GM21529 (cell line): ENCODE data around the gene AP5B1.
"Not testable (repeated sequence)": the region's sequence is repeated elsewhere in the genome, so short reads cannot be mapped to it uniquely, and the experiment has no call there.

Experiments
- ATAC-seq: cut with Tn5 transposase; IDR thresholded peaks from one replicate; pipeline ENCODE4 v1.9.1; 2021; ENCODE audit not compliant: unreplicated experiment

Gene AP5B1

DNA sequence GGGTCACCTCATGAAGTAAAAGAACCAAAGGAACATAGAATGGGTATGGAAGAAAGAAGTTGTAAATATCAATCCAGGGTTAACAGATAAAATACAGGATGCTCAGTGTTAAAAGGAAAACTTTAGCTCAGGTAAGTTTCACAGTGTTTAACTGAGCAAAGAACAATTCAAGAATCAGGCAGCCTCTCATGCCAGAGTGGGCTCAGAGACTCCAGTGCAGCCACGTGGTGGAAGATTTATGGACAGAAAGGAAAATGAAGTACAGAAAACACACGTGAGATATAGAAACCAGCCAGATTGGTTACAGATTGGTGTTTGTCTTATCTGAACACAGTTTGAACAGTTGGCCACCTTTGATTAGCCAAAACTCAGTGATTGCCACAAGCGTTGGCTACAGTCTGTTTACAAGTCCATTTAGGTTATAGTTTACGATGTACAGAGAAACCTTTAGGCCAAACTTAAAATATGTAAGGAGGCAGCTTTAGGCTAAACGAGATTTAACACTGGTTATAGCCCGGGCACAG is 9.1 kb downstream of the AP5B1 start:
- ATAC-seq, result no peak

DNA sequence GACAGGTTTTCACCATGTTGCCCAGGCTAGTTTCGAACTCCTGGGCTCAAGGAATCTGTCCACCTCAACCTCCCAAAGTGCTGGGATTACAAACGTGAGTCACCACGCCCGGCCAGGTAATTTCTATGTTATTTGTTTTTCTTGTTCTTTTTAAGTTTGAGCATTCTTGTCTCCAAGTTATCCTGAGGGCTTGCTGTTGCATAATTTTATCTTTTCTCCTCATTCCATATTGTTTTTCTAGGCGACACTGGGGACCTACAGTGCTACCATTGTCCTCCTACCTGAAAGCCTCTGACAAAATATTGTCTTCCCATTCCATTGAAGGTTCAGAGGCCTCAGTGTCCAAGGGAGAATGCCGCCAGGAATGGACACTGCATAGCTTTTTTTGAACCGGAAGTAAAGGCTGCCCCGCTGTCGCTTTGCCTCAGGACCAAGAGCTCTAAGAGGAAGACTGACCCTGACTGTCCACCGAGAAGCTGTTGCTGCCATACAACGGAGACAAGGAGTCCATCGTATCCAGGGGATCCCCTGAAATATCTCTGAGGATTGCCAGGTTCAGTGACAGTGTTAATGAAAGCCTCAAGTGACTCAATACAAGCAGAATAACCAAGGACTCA is 9.7 kb downstream of the AP5B1 start:
- ATAC-seq, result no peak

DNA sequence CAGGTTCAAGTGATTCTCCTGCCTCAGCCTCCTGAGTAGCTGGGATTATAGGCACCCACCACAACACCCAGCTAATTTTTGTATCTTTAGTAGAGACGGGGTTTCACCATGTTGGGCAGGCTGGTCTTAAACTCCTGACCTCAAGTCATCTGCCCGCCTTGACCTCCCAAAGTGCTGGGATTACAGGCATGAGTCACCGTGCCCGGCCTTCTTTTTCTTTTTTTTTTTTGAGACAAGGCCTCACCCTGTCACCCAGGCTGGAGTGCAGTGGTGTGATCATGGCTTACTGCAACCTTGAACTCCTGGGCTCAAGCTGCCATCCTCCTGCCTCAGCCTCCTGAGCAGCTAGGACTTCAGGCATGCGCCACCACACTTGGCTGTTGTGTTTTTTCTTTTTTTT is 13.0 kb downstream of the AP5B1 start:
- ATAC-seq, result not testable (repeated sequence)

DNA sequence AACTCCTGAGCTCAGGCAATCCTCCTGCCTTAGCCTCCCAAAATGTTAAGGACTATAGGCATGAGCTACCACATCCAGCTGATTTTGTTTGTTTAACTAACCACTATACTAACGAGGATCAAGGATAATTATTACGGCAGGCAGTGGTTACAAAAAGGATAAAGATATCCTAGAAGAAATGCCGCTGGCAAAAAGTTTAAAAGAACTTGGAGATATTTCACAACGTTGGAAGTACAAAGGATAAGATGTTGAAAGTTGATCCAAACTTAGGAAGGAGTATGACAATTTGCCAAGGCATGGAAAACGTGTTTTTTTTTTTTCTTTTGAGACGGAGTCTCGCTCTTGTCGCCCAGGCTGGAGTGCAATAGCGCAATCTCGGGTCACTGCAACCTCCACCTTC is 13.4 kb downstream of the AP5B1 start:
- no peak for ATAC-seq

DNA sequence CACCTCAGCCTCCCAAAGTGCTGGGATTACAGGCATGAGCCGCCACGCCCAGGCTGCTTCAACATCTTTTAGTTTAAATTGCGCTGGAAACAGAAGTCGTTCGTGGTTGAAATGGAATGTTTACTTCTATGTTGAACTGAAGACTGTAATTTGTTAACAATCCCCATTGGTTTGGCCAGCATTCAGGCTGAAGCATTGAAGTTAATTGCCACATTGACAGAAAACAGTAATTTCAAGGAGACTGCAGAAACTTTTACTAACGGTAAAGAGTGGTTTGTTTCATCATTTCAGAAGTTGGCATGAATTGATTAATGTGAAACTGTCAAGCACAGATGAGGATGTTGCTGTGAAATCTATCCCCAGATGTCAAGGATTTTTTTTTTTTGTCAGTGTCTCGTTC is 14.2 kb downstream of the AP5B1 start:
- no peak for ATAC-seq

DNA sequence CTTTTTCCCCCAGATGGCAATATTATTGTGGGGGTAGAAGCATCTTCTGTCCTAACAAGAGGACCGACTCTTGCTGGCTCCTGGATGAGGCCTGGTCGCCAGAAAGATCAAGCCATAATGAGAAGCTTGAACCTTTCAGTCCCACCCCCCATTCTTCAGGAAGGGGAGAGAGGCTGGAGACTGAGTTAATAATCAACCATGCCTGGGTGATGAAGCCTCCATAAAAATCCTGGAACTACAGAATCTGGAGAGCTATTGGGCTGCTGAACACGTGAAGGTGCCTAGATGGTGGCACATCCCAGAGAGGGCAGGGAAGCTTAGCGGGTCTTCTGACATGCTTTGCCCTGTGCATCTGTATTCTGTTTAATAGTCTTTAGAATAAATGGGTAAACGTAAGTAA is 16.3 kb downstream of the AP5B1 start:
- no peak for ATAC-seq

DNA sequence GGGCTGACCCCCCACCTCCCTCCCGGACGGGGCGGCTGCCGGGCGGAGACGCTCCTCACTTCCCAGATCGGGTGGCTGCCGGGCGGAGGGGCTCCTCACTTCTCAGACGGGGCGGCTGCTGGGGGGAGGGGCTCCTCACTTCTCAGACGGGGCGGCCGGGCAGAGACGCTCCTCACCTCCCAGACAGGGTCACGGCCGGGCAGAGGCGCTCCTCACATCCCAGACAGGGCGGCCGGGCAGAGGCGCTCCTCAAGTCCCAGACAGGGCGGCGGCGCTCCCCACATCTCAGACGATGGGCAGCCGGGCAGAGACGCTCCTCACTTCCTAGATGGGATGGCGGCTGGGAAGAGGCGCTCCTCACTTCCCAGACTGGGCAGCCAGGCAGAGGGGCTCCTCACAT is 18.0 kb downstream of the AP5B1 start:
- ATAC-seq, result not testable (repeated sequence)

DNA sequence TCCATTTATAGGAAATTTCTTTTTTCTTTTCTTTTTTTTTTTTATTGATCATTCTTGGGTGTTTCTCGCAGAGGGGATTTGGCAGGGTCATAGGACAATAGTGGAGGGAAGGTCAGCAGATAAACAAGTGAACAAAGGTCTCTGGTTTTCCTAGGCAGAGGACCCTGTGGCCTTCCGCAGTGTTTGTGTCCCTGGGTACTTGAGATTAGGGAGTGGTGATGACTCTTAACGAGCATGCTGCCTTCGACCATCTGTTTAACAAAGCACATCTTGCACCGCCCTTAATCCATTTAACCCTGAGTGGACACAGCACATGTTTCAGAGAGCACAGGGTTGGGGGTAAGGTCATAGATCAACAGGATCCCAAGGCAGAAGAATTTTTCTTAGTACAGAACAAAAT is 18.6 kb downstream of the AP5B1 start:
- ATAC-seq, result not testable (repeated sequence)

DNA sequence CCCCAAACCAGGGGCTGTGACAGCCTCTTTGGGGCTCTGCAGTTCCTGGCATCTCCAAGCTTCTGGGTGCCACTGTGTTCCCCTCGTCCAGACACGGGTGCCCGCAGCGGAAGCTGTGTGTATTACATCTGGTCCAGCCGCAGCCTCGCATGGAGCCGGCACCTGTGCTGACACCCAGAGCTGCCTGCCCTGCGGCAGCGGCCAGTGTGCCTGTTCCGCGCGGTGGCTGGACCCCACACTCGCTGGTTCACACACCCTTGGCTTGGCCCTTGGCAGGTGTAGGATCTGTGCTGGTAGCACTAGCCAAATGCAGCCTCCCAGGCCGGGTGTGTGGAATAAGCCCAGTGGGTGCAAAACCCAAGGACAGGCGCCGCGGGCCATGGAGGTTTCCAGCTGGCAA is 35.7 kb downstream of the AP5B1 start:
- ATAC-seq, result no peak

DNA sequence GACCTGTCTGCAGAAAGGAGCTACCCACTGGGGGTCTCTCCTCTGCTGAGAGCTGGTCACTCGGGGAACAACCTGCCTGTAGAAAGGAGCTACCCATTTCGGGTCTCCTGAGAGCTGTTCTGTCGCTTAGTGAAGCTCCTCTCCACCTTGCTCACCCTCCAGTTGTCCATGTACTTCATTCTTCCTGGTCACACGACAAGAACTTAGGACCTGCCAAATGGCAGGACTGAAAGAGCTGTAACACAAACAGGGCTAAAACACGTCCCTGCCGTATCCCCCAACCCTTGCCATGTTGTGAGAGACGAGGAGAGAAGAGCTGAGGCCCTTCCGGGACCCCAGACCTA is 36.1 kb downstream of the AP5B1 start:
- no peak for ATAC-seq

DNA sequence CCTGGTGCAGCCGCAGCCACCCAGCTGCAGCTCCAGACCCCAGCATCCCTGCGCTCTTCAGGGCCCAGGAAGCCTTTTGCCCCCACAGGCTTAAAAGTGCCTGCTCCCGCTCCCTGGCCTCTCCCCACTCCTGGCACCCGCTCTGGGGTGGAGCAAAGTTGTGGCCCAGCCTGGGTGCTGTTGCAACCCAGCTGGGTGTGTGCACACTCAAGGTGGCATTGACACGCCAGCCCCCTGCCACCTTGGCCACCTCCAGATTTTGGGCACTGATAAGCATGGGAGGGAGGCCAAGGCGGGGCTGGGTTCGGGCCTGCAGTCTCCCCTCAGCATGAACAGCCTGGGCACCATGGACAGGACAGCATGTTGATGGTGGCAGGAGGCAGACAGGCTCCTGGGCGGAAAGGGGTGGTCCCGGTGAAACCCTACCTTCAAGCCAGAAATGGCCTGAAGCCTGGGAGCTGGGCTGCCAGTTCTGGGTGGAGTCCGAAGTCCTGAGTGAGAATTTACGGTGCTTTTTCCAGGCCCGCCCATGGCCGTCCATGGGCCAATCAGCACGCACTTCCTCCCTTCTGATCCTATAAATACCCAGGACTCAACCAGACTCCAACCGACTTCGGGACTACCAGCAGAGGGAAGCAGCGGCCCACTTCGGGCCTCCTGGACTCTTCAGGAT is 36.6 kb downstream of the AP5B1 start:
- no peak for ATAC-seq

DNA sequence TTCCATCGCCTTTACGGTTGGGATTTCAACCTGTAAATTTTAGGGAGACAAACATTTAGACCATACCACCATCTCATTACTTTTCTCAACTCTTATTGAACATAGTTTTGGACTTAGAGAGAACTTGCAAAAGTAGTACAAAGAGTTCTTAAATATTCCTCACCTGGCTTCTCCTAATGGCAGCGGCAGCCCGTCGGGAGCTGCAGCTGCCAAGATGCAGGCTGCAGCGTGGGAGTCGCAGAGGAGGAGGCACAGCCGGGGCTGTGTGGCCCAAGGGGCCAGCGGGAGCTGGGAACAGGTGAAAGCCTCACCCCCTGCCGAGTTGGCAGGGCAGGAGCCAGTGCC is 37.1 kb downstream of the AP5B1 start:
- ATAC-seq, result no peak

DNA sequence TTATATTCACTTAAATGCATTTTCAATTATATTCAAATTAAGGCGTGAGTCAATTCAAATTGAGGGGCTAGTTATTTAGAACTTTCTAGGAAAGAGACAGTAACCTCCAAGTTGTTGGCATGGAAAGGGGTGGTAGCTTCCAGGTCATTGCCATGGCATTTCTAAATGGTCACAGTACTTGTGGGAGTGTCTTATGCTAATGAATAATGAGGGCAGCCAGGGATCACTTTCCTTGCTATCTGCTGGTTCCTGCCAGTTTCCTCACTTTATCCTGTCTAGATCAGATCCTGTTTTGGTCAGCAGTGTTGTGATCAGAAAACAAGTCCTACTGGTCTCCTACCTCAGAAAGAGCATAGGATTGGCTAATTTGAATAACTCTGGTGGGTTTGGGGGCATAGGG is 38.4 kb downstream of the AP5B1 start:
- ATAC-seq, result no peak

DNA sequence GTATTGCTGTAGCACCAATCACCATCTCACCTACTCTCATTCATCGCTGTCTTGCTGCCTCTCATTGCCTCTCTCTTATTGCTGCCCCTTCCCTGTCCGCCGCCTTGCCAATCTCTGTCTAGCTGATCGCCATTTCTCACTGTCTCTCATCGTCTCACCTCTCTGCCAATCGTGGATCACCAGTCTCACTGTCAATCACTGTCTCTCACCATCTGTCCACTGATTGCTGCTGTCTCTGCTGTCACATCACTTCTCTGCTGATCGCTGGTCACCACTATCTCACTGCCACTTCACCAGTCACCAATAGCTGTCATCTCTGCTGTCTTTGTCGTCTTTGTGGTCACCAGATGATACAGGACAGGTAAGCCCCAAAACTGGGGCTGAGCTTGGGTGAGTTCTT is 39.6 kb downstream of the AP5B1 start:
- no peak for ATAC-seq

DNA sequence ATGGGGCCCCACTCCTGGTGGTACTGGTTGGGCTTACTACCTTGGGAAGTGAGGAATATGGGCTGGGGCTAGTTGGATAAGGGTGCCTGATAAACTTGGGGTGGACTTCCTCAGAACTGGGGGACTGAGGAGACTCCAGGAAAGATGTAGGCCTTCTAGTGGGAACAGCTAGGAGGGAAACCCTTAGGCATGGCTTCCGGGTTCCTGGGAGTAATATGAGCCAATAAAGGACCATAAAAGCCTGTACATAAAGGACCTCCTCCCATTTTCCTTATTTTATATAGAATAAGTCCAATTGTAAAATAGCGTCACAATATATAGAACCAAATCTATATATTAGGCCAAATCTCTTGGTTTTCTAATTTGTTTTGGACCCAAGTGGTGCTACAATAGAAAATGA is 41.8 kb downstream of the AP5B1 start:
- ATAC-seq, result no peak

DNA sequence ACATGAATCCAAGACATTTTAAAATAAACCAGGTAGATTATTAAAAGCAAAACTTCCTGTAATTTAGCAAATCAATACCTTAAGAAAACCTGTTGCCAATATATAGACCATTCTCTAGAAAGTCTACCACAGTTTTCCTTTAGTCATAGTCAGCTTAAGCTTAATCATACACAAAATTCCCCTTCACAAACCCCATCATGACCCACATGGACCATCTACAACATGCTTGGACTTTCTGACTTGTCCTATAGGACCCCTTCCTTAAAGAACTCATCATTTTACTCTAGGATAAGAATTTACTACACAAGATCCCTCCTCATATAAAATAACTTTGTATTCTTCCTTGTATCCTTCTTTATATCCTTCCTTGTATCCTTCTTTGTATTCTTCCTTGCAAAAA is 44.0 kb downstream of the AP5B1 start:
- ATAC-seq, result no peak

DNA sequence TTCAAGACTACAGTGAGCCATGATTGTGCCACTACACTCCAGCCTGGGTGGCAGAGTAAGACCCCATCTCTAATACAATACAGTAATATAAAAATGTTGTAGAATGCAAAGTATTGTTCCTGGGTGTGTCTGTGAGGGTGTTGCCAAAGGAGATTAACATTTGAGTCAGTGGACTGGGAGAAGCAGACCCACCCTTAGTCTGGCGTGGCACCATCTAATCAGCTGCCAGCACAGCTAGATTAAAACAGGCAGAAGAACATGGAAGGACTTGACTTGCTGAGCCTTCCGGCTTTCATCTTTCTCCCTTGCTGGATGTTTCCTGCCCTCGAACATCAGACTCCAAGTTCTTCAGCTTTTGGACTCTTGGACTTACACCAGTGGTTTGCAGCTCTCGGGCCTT is 45.7 kb downstream of the AP5B1 start:
- not testable (repeated sequence) for ATAC-seq

DNA sequence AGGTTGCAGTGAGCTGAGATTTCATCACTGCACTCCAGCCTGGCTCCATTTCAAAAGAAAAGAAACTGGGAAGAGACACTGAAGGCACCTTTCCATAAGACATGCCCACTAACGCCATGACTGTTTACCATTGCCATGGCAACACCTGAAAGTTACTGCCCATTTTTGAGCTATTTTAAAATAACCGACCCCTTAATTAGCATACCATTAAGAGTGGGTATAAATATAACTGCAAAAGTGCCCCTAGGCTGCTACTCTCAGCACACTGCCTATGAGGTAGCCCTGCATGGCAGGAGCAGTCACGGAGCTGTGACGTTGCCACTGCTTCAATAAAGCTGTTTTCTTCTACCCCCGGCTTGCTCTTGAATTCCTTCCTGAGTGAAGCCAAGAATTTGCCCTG is 50.3 kb downstream of the AP5B1 start:
- no peak for ATAC-seq

DNA sequence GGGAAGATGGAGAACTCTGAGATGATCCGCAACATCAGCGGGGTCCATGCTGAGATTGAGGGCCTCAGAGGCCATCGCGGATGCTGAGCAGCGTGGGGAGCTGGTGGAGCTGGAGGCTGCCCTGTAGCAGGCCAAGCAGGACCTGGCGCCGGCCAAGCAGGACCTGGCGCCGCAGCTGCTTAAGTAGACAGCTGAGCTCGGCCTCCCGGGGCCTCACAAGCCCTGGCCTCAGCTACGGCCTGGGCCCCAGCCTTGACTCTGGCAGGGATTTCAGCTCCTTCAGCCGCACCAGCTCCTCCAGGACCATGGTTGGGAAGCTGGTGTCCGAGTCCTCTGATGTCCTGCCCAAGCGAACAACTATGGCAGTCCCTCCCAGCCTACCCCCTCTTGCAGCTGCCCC is 52.9 kb downstream of the AP5B1 start:
- no peak for ATAC-seq

DNA sequence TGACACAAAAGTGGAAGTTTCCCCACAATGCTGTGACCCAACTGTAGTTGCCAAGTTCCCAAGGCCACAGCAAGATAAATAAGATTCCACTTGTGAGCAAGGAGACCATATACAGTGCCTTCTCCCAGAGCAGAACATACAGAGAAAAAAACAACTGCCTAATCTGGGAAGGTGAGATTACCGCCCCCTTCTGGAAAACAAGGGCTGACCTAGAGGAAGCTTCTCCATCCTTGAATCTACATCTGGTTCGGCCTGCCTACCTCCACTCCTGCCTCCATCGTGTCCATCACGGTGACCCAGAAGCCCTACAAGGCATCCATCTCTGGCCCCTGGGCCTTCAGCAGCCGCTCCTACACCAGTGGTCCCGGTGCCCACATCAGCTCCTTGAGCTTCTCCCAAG is 54.1 kb downstream of the AP5B1 start:
- ATAC-seq, result no peak
